ENCODE data around the gene PRRG1. TPM values are rescaled to one million over a fixed set of nuclear protein-coding genes. Genes with fewer than 3 reads are reported as not detected.

PRRG1 gene
- total RNA-seq, 1 donor from 2014 or later, result 12.9 TPM

DNA sequence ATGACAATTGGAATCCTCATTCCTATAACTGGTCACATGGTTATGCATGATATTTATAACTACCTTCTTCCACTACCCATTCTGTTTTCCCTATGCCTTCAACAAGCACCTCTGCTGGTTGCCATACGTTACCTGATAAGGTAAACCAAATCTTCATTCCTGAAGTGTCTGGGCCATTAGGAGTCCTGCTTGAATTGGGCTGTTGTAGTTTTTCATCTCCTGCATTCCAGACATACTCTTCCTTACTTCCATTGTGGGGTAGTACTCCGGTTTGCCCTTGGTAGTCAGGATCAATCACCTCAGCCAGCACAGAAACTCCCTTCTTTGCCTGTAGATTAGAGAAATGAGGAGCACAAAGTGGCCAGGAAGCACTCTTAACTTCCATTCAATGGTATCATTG is 113.2 kb downstream of the PRRG1 start:
- Histone ChIP-seq H3K4me3 (no peak overlapping the region), H3K36me3 (no peaks in the 10 kb centered on the region), H3K4me1 (no peaks in the 10 kb centered on the region), H3K9me3 (replicated peaks) (no peaks in the 10 kb centered on the region), H3K27ac (replicated peaks) (no peak overlapping the region), H3K27me3 (ENCODE audit: low read depth) (no peaks in the 10 kb centered on the region)
- intact Hi-C loops (cut with micrococcal nuclease), result no loop called here
- no peak for DNase-seq
- TF ChIP-seq, protein P1, sequence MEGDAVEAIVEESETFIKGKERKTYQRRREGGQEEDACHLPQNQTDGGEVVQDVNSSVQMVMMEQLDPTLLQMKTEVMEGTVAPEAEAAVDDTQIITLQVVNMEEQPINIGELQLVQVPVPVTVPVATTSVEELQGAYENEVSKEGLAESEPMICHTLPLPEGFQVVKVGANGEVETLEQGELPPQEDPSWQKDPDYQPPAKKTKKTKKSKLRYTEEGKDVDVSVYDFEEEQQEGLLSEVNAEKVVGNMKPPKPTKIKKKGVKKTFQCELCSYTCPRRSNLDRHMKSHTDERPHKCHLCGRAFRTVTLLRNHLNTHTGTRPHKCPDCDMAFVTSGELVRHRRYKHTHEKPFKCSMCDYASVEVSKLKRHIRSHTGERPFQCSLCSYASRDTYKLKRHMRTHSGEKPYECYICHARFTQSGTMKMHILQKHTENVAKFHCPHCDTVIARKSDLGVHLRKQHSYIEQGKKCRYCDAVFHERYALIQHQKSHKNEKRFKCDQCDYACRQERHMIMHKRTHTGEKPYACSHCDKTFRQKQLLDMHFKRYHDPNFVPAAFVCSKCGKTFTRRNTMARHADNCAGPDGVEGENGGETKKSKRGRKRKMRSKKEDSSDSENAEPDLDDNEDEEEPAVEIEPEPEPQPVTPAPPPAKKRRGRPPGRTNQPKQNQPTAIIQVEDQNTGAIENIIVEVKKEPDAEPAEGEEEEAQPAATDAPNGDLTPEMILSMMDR (IDR thresholded peaks at IDR 0.05; ENCODE audit: borderline replicate concordance), result no peak

- TF ChIP-seq, protein P1 (IDR thresholded peaks at IDR 0.05; ENCODE audit: borderline replicate concordance), result no peak
- DNase-seq, result no peak
- intact Hi-C loops (cut with micrococcal nuclease), result no loop called here
Observed at GRCh38 chrX:37468124-37468739, 119.1 kb downstream of the PRRG1 start.

GRCh38 chrX:37470711-37471110 is 121.5 kb downstream of the PRRG1 start:
- H3K27ac ChIP-seq (replicated peaks), result no peak overlapping the region
- H3K36me3 ChIP-seq, result no peaks in the 10 kb centered on the region
- TF ChIP-seq, protein P1 (IDR thresholded peaks at IDR 0.05; ENCODE audit: borderline replicate concordance), result no peak
- intact Hi-C loops (cut with micrococcal nuclease), result no loop called here
- DNase-seq, result no peak
- no peaks in the 10 kb centered on the region for H3K9me3 ChIP-seq (replicated peaks)
- no peak overlapping the region for H3K4me3 ChIP-seq
- no peaks in the 10 kb centered on the region for H3K27me3 ChIP-seq (ENCODE audit: low read depth)
- no peaks in the 10 kb centered on the region for H3K4me1 ChIP-seq

More at GRCh38 chrX:37468124-37468739, 119.1 kb downstream of the PRRG1 start:
- no peaks in the 10 kb centered on the region for H3K4me1 ChIP-seq
- H3K9me3 ChIP-seq (replicated peaks), result no peaks in the 10 kb centered on the region
- H3K27me3 ChIP-seq (ENCODE audit: low read depth), result no peaks in the 10 kb centered on the region
- H3K27ac ChIP-seq (replicated peaks), result no peak overlapping the region
- H3K4me3 ChIP-seq, result no peak overlapping the region
- H3K36me3 ChIP-seq, result no peaks in the 10 kb centered on the region

DNA sequence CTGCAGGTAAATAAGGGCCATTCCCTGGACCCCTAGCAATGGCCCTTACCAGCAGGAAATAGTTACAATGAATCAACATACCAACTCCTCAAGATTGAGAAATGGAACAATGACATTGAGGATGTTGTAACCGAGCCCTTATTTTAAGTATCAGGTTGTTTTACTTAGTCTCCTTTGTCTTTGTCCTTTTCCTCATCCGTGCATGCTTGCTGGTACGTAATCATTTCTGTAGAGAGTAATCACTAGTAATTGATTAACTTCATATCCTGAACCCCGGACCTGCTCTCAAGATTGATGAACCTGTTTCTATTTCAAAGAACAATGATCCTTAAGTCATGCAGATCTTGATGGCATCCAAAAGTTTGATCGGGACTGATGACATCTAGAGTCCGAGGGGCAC is 123.7 kb downstream of the PRRG1 start:
- Histone ChIP-seq H3K27ac (replicated peaks) (no peak overlapping the region), H3K9me3 (replicated peaks) (no peaks in the 10 kb centered on the region), H3K4me1 (no peaks in the 10 kb centered on the region), H3K36me3 (no peaks in the 10 kb centered on the region), H3K4me3 (no peak overlapping the region), H3K27me3 (ENCODE audit: low read depth) (no peaks in the 10 kb centered on the region)
- intact Hi-C loops (cut with micrococcal nuclease), result no loop called here
- TF ChIP-seq, protein P1 (IDR thresholded peaks at IDR 0.05; ENCODE audit: borderline replicate concordance), result no peak
- DNase-seq, result no peak

DNA sequence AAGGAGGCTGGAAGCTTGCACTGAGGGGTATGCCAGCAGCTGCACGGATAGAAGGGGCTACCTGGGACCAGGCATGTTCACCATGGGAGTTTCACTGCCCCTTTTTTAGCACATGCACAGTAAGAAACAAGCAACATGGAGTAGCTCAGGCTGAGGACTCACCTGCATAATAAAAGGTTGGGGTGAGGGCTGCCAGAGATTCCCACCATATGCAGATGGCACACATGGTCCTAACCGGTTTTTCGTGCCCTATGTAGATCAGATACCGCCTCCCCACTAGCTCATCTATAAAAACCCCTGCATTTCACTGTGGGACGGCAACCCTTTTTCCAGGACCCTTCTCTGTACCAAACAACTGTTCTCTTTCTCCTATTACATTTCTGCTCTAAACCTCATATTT is 125.3 kb downstream of the PRRG1 start:
- no peak for DNase-seq
- H3K36me3 ChIP-seq, result no peaks in the 10 kb centered on the region
- TF ChIP-seq, protein P1 (IDR thresholded peaks at IDR 0.05; ENCODE audit: borderline replicate concordance), result no peak
- no peak overlapping the region for H3K4me3 ChIP-seq
- H3K9me3 ChIP-seq (replicated peaks), result no peaks in the 10 kb centered on the region
- intact Hi-C loops (cut with micrococcal nuclease), result no loop called here
- no peaks in the 10 kb centered on the region for H3K4me1 ChIP-seq
- H3K27ac ChIP-seq (replicated peaks), result no peak overlapping the region
- no peaks in the 10 kb centered on the region for H3K27me3 ChIP-seq (ENCODE audit: low read depth)

Data from left ventricle myocardium inferior (tissue), 1 donor.